NCI-H1694 treated with DMSO at 0.1 percent for 48 hours (cell line): ENCODE data around the gene CAMSAP3.
"Not testable (repeated sequence)": the region's sequence is repeated elsewhere in the genome, so short reads cannot be mapped to it uniquely, and the experiment has no call there.

ENCODE experiments used
- DNase-seq: peaks from one replicate; lab custom pipeline; 2025; lab: John Stamatoyannopoulos, UW

The CAMSAP3 gene

GRCh38 chr19:7595466-7596133 is at the start of gene CAMSAP3:
CAMSAP3 (plus strand) TSS chr19:7595863; CDS start chr19:7596003, 140 bp downstream.
- DNase-seq, result peak; percentile 26

GRCh38 chr19:7545904-7546303 is 49.8 kb upstream of the CAMSAP3 start:
- DNase-seq, result no peak

- DNase-seq, result no peak
These were observed 48.5 kb upstream of the CAMSAP3 start for GRCh38 chr19:7547159-7547558.

- DNase-seq, result no peak
These were observed 46.1 kb upstream of the CAMSAP3 start for GRCh38 chr19:7549429-7550148.

- DNase-seq, result no peak
These were observed 45.4 kb upstream of the CAMSAP3 start for GRCh38 chr19:7550169-7550770.

- DNase-seq, result no peak
These were observed 44.5 kb upstream of the CAMSAP3 start for GRCh38 chr19:7550987-7551761.

GRCh38 chr19:7552781-7553180 is 42.9 kb upstream of the CAMSAP3 start:
- DNase-seq, result no peak

GRCh38 chr19:7554565-7554964 is 41.1 kb upstream of the CAMSAP3 start:
- DNase-seq, result no peak

GRCh38 chr19:7554990-7555864 is 40.4 kb upstream of the CAMSAP3 start:
- DNase-seq, result no peak

GRCh38 chr19:7556696-7557315 is 38.9 kb upstream of the CAMSAP3 start:
- no peak for DNase-seq

GRCh38 chr19:7558667-7559066 is 37.0 kb upstream of the CAMSAP3 start:
- DNase-seq, result no peak

GRCh38 chr19:7559102-7559501 is 36.6 kb upstream of the CAMSAP3 start:
- DNase-seq, result no peak

GRCh38 chr19:7560255-7560654 is 35.4 kb upstream of the CAMSAP3 start:
- no peak for DNase-seq

GRCh38 chr19:7561325-7561724 is 34.3 kb upstream of the CAMSAP3 start:
- DNase-seq, result no peak

- DNase-seq, result no peak
These were observed 32.8 kb upstream of the CAMSAP3 start for GRCh38 chr19:7562646-7563393.

- no peak for DNase-seq
These were observed 30.8 kb upstream of the CAMSAP3 start for GRCh38 chr19:7564866-7565265.

- DNase-seq, result no peak
These were observed 30.3 kb upstream of the CAMSAP3 start for GRCh38 chr19:7565332-7565731.

- no peak for DNase-seq
These were observed 24.9 kb upstream of the CAMSAP3 start for GRCh38 chr19:7570761-7571160.

GRCh38 chr19:7575434-7576040 is 20.1 kb upstream of the CAMSAP3 start:
- DNase-seq, result no peak

- not testable (repeated sequence) for DNase-seq
These were observed 18.2 kb upstream of the CAMSAP3 start for GRCh38 chr19:7577422-7577821.
